ENCODE measurements around the gene ST6GALNAC5. TPM values are rescaled to one million over a fixed set of nuclear protein-coding genes. Genes with fewer than 3 reads are reported as not detected.
A peak's percentile ranks its signal among the peaks of the same experiment; 100 is the strongest.
"Not testable (repeated sequence)": the region's sequence is repeated elsewhere in the genome, so short reads cannot be mapped to it uniquely, and the experiment has no call there.

Gene ST6GALNAC5
- total RNA-seq, 1 donor from 2014 or later, result 0.96 TPM

DNA sequence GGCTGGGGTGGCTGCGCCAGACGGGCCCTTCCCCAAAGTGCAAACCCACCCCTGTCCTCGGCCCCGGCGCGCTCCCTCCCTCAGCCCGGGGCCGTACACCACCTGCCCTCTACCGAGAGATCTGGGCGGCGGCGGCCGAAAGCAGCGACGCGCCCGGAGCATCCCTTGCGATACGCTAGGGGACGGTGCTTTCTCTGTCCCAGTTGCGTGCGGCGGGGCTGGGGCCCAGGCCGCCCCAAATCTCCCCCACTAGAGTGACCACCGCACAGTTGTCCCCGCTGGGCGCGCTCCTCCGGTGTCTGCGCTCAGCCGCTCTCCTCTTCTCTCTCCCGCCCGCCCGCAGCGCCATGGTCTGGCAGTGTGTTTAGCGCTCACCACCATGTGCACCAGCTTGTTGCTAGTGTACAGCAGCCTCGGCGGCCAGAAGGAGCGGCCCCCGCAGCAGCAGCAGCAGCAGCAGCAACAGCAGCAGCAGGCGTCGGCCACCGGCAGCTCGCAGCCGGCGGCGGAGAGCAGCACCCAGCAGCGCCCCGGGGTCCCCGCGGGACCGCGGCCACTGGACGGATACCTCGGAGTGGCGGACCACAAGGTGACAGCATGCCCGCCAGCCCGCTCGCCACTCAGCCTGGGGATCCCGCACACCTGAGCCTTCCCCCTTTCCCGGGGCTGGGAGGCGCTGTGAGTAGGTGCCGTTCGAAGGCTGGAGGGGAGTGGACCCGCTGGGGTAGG, 1.0 kb downstream of the ST6GALNAC5 start:
- peak; percentile 26 for ATAC-seq

DNA sequence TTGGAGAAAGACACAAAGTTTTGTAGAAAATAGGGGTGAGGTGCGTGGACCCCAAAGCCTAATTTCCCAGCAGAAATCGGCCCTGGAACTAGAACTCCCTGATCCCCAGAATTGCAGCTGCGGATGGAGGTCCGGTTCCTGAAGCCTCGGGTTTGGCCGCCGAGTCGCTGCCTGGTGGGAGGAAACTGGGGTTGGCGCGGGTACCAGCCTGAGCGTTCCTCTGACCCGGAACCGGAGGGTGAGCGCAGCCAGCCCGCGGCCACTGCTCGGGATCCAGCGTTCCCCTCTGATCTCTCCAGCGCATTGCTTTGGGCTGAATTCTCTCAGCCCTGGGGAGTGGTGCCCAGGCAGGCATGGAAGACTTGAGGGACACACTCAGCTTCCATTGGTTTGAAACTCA, 1.6 kb downstream of the ST6GALNAC5 start:
- no peak for ATAC-seq

DNA sequence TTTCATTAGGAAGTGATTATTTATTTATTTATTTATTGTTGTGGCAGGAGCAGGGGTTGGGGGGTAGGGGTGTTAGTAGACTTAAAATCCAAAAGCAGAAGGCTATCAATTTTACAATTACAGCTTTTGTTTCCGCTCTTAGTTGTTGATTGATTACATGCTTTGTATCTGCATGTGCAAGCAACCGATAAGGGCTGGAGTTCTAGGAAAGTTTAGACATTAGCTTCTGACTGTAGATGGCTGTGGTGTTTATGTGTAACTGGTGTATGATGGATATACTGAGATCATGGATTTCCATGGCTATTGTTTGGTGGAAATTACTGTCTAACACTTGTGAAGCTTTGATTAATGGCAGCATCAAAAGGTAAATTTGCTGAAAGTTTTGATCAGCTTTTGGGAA, 2.8 kb downstream of the ST6GALNAC5 start:
- no peak for ATAC-seq

DNA sequence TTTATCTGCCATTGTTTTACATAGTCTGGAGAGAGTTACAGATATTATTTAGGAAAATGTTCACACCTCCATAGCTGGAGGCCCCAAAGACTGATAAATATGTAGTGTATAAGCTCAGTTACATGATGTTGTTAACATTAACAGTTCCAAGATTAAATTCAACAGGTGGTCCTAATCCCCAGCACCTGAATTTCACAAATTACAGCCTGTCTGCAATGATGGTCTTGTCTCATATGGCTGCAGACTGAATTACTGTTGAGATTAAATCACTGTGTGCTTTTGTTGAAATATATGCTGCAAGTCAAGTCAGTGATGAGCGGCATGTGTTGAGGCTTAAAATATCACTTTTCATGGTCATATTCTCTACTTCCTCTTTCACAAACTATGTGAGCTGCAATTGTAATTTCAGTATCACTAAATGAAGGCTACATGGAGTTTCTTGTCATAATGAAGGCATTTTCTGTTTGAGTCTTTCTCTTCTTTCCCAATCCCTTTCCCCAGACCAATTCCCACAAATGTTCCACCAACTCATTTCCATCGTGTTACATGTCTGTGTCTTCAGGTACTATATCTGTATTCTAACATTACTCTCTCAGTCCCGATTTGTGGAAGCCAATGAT, 4.2 kb downstream of the ST6GALNAC5 start:
- no peak for ATAC-seq

DNA sequence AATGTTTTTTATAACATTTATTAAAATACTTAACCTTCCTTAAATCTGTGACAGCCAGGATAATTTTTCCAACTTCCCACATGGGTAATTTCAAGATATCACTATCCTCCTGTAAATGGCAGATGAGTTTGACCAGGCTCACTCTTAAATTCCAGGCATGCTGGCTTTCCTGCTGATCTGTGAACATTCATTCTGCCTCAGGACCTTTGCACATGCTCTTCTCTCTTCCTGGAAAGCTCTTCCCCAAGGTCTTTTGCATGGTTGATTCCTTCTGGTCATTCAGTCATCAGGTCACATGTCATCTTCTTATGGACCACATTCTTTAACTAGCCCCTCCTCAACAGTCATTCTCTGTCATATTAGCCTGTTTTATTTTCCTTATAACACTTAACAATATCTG, 5.7 kb downstream of the ST6GALNAC5 start:
- ATAC-seq, result no peak

DNA sequence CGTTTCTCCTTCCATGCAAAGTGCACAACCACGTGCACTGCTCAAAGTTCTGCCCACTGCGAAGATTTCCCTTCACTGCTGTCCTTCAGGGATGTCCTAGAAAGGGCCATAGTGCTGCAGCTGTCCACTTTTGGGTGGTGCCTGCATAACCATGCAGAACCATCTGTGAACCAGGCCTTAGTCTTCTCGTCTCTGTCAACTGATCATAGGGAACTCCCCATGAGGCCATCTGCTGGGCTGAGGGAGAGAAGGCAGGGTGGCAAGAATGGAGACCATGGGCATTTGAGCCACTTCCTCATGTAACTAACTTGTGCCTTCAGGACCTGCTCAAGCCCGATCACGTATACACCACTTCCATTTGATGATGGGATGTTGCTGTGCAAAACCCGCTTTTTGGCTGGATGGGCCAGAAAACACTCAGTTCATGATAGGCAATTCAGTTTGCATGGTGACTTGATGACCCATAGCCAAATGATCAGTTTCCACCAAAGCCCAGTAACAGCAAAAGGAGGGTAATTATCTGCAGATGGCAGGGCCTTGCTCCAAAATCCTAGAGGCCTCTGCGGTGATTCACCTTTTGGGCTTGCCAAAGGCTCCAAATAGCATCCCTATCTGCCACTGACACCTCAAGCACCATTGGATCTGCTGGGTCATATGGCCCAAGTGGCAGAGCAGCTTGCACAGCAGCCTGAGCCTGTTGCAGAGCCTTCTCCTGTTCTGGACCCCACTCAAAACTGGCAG, 9.5 kb downstream of the ST6GALNAC5 start:
- no peak for ATAC-seq

DNA sequence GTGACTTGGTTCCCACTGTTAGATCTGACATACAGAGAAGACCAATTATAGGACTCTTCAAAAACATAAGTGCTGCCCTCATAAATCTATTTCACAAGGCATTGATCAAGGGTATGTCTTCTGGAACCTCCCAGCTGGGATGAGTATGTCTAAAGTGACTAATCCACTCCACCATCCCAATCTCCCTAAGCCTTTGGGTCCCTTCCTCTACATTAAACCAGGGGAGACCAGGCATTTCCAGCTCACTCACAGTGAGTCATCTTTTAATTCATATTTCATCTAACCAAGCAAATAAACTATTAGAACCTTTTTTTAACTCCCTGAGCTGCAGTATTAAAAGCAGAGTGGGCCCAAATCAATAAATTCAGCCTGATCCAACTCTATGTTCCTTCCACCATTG, 11.7 kb downstream of the ST6GALNAC5 start:
- not testable (repeated sequence) for ATAC-seq

DNA sequence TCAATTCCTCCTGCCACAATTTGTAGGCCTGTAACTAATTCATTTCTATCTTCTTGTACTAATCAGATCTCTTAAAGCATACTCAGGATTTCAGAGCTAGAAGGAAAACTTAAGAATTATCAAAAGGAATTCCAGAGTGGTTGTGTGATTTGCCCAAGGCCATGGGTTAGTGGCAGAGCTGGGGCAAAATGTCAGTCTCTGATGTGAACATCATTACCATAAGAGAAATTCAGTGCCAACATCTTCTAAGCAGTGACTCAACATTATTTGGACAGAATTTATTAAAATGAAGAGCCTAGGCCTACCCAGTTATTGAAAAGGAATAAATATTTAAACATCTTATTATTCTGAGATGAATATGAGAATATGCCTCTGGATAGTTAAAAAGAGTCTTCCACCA, 14.5 kb downstream of the ST6GALNAC5 start:
- ATAC-seq, result no peak

DNA sequence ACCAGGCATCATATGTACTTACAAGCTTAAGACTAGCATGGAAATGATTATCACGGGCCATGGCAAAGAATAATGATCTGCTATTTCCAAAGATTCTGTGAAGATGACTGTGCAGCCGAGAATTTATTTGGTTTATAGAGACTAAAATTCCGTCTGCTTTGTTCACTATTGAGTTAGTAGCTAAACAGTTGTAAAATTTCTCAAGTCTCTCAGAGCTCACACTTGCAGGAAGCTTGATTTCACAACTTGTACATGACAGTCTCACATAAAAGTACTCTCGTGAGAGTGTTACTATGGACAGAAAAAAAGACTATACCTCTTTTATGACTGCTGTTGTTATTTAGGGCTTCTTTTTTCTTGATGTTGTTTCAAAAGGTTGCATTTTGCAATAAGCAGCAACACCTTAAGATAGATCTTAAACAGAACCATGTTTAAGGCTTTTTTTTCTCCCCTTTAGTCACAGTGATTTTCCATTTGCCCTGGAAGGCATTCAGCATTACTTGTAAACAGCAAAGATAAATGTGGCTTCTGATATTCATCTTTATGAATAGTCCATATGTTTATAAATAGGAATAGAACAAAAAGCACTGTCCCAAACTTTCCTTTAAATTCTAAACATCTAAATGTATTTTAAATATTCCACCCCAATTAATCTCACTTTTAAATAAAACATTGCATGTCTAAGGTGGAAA, 24.8 kb downstream of the ST6GALNAC5 start:
- no peak for ATAC-seq

DNA sequence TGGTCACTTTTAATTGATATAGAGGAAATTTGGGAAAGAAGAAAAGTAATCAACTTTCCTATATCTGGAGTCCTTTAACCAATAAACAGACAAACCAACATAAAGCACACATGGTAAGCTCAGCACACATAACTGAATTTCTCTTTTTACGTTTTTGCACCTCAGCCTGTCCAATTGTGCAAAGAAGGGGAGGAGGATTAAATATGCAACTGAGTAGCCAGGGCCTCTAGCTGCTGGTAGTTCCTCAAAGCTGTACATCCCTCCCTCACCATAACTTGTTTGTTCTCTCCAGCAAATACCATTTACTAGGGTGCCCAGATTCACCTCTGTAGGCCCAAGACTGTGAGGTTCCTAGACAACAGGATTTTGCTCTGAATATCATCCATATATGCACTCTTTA, 25.4 kb downstream of the ST6GALNAC5 start:
- ATAC-seq, result no peak

DNA sequence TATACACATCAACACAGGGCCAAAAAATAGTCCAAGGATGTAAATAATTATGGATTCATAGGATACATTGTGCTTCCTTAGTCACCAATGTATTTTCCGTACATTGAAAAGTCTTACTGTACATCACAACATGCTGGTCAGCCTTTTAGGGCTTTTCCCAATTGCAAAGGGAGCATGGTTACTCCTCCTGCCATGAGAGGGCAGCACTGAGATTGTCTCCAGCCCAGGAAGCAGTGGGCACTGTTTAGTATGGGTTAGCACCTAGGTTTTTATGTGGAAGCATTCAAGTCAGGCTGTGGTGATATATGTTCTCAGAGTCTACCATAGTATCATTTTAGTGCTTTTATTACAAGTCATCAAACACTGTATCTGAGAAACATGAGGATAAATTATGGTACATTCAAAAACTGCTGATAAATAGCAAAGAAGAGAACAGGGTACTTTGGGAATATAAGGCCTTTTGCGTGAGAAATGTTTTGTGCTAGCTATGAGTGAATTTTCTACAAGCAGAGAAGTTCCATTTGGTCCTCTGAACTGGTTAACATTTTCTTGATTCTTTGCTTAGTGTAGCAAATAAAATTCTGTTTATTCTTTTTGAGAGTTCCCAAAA, 34.0 kb downstream of the ST6GALNAC5 start:
- peak; percentile 42 for ATAC-seq

DNA sequence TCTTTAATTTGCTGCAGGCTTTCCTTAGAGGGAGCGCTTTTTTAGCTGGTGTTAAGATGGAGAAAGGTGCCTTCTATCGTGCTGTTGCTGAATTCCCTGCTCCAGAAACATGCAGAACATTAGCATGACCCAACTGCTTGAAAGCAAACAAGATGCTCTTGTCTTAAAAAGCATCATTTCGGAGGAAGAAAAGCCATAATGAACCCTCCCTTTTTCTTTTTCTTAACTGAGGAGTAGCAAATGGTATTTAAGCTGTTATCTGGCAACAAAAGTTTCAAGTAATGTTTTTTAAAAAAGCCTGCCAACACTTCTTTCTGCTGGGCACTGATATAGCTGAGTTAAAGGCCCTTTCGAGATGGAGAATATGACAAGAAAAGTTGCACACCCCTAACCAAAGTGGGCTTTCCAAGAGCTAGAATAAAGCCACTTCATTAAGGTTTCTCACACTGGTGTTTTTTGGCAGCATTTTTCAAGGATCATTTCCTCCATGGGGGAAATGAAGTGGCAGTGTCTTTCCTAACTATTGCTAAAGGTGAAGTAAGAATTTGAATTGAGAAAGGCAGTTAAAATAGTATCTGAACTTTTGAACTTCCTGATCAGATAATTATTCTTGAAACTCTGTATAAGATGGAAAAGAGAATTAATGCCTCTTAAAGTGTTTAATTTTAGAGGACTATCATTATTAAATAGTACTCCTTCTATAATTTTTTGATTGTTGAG, 38.8 kb downstream of the ST6GALNAC5 start:
- no peak for ATAC-seq

DNA sequence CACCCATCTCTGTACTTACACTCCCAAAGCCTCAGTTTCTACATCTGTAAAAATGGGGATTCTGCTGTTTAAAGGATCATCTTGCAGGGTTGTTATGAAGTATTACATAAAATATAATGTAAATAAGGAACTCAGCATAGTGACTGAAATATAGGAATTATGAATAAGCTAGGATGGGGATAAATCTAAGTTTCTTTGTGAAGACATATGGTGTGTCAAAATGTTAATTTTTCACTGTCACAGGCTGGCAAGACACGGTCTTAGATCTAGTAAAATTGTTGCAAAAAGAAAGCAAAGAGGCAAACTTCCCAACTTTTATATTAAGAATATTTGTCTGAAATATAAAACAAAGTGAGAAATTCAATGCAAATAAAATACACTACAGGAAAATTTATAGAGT, 42.0 kb downstream of the ST6GALNAC5 start:
- ATAC-seq, result no peak

DNA sequence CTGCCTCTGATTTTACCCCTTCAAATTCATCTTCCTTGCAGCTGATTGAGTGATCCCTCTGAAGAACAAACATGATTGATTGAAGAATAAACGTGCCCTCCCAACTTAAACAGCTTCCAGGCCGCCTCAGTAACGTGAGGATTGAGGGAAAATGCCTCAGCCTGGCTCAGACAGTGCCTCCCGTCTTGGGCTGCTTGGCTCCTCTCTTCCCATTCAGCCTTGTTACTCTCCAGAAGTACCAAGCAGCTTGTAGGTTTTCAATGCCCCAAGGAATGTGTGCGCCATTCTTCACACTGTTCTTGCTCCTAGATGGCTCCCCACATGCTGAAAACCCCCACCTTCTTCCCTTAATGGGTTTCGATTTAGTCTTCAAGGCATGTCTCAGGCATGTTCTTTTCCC, 51.8 kb downstream of the ST6GALNAC5 start:
- ATAC-seq, result no peak

DNA sequence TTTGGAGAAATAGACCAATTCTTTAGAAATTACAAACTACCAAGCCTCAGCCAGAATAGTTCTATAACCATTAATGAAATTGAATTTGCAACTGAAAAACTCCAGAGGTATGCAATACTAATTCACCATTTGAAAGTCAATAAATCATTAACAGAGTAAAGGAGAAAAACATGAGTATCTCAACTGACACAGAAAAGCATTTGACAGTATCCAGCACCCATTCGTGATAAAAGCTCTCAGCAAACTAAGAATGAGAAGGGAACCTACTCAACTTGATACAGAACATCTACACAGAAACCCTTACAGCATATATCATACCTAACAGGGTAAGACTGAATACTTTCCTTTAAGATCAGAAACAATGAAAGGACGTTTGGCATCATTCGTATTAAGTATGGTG, 54.3 kb downstream of the ST6GALNAC5 start:
- no peak for ATAC-seq

DNA sequence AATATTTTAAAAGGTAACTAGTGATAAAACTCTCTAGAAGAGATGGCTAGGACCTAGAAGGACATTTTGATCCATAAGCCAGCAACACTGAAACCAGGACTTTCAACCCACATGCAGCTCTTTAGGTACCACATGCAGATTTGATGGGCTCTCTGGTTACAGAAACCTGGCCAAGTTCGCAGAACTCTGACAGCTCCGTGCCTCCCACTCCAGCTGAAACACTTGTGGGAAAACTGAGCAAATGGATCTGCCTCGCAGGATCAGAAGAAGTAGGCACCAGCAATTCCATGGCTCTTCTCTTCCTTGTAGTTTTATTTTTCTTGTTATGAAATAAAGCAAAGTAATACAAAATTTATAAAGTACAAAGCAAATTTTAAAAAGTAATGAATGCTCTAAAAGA, 58.5 kb downstream of the ST6GALNAC5 start:
- no peak for ATAC-seq

DNA sequence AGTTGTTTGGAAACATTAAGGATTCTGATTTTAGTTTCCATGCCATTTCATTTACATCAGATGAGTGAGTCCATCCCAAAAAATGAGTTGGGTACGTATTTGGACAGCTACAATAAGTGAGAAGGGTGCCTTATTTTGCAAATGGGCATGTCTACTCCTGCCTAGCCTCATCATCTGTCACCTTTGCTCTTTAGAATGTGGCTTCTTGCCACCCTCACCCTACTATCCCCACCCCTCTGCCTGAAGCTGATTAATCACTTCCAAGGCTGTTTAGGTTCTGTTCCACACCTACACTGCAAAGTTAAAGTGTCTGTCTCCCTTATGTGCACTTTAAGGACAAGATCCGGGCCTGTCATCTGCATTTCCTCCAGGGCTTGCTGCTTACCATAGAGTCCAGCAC, 61.2 kb downstream of the ST6GALNAC5 start:
- ATAC-seq, result no peak

DNA sequence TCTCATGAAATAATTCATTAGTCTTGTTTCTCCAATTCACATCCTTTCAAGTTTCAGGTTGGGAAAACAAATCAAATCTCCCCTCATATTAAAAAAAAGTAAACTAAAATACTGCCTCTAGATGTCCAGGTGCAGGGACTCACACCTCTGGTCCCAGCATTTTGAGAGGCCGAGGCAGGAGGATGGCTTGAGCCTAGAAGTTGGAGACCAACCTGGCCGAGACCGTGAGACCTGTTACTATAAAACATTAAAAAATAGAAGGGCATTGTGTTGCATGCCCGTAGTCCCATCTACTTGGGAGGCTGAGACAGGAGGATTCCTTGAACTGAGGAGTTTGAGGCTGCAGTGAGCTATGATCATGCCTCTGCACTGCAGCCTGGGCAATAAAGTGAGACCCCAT, 61.9 kb downstream of the ST6GALNAC5 start:
- no peak for ATAC-seq

DNA sequence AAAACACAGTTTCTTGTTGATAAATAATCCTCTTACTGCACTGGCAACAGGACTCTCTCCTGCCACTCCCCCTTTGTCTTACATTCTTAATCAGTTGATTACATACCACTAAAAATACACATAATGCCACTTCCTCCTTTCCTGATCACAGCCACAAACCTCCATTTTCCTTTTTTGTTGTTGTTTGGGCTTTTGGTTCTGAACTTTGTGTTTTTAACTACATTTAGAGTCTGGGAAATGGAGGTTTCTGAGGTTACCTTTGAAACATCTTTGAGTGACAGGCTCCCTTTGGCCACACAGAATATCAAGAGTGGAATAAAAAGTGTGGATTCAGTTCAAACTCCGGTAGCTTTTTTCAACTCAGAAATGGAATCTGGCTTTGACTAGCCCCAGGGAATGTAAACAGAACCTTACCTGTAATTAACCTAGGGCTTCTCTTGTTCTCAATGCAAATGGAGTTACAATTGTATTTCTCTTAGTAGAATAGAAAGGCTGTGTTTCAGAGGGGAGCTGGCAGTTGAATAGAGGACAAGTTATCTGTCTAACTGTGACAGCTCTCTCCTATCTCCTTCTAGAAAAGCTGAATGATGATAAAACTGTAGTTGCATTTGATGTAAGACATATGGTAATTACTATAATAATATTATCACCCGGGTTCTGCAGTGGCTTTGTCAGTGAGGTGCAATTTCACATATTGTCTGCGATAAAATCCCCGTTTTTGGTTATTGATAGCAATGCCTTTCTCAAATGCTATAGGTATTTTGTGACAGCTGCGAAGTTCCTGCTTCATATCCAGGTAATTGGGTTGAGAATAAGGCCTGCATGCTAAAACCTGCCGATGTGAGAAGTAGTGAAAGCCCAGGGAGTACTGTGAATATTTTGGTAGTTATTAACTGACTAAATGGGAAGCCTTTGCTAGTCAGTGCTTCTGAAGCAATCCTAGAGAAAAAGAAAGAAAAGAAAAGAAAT, 66.9 kb downstream of the ST6GALNAC5 start:
- ATAC-seq, result no peak

DNA sequence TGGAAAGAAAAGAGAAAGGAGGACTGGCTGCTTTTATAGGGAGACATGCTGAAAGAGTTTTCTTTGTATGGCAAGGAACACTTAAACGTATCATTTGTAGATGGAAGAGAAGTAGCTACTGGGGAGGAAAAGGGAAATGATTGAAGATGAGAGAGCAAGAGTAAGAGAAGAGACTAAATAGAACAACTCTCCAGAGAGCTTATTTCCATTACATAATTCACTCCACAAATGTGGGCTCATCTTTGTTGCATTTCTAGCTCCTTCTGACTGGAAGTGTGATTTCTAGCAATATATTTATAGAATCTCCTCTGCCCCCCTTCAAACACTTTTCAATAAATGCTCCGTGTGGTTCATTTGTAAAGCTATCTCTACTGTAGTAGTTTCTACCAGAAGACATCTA, 71.0 kb downstream of the ST6GALNAC5 start:
- ATAC-seq, result no peak
